CD14-positive monocyte (primary cell): ENCODE measurements around the gene ODC1. TPM values are rescaled to one million over a fixed set of nuclear protein-coding genes. Genes with fewer than 3 reads are reported as not detected.
"Not testable (repeated sequence)": the region's sequence is repeated elsewhere in the genome, so short reads cannot be mapped to it uniquely, and the experiment has no call there.

Experiments
- DNase-seq, 3 donors: peaks; one replicate each; pipeline ENCODE4 v3.0.0-alpha.2; 2011 to 2022
- H2AFZ ChIP-seq: 2 replicates; pipeline ENCODE4 v1.6.0; 2012; ENCODE audit warnings: mild to moderate bottlenecking, low read depth, low read length, inconsistent platforms; ENCODE audit not compliant: insufficient read depth, poor library complexity, severe bottlenecking
- H3K27ac ChIP-seq, 2 donors: 1 replicate in 1 of 2; 2 replicates in 1 of 2; pipeline ENCODE4 v1.5.1; 2012 to 2013; ENCODE audit warnings: low read length in 2 of 2, control low read depth in 1 of 2, inconsistent platforms in 1 of 2, low read depth in 1 of 2, mild to moderate bottlenecking in 1 of 2
- H3K27me3 ChIP-seq, 2 donors: one replicate each; pipeline versions ENCODE4 v1.6.0 to v1.6.1; 2011 to 2013; ENCODE audit warnings: low read length in 2 of 2; ENCODE audit not compliant: control insufficient read depth in 2 of 2, insufficient read depth in 2 of 2
- H3K36me3 ChIP-seq, 2 donors: replicated peaks in 1 of 2; 1 replicate in 1 of 2; 2 replicates in 1 of 2; pipeline versions ENCODE4 v1.5.1 to v1.6.1; 2012 to 2013; ENCODE audit warnings: low read length in 2 of 2, control low read depth in 1 of 2, inconsistent platforms in 1 of 2, mild to moderate bottlenecking in 1 of 2; ENCODE audit not compliant: insufficient read depth in 2 of 2, control insufficient read depth in 1 of 2
- H3K4me1 ChIP-seq, 2 donors: 1 replicate in 1 of 2; 2 replicates in 1 of 2; pipeline versions ENCODE4 v1.5.1 to v1.6.1; 2012 to 2013; ENCODE audit warnings: low read length in 2 of 2, control low read depth in 1 of 2, inconsistent platforms in 1 of 2, mild to moderate bottlenecking in 1 of 2, moderate library complexity in 1 of 2; ENCODE audit not compliant: insufficient read depth in 2 of 2, control insufficient read depth in 1 of 2
- H3K4me2 ChIP-seq: replicated peaks from 2 replicates; pipeline ENCODE3; 2012; ENCODE audit warnings: low read length, moderate library complexity, mild to moderate bottlenecking; ENCODE audit not compliant: poor library complexity, severe bottlenecking; ENCODE audit errors: extremely low read depth
- H3K4me3 ChIP-seq, 3 experiments: fragments of 200-600 bp in 1 of 3; sonication (generic) in 1 of 3; replicated peaks in 1 of 3; 1 replicate in 2 of 3; 2 replicates in 1 of 3; pipeline ENCODE4 v1.5.1; 2011 to 2013; ENCODE audit warnings: low read length in 3 of 3, mild to moderate bottlenecking in 3 of 3, control low read depth in 2 of 3, low read depth in 2 of 3, inconsistent platforms in 1 of 3, moderate library complexity in 1 of 3
- H3K79me2 ChIP-seq: 2 replicates; pipeline ENCODE4 v1.6.0; 2012; ENCODE audit warnings: mild to moderate bottlenecking, control low read depth, inconsistent platforms, low read length, moderate library complexity; ENCODE audit not compliant: insufficient read depth
- H3K9ac ChIP-seq: 2 replicates; pipeline ENCODE4 v1.6.0; 2017; ENCODE audit warnings: low read length, mild to moderate bottlenecking; ENCODE audit not compliant: insufficient read depth, poor library complexity, severe bottlenecking
- H3K9me3 ChIP-seq, 2 donors: replicated peaks in 1 of 2; 1 replicate in 1 of 2; 2 replicates in 1 of 2; pipeline versions ENCODE4 v1.5.1 to v1.6.1; 2012 to 2013; ENCODE audit warnings: low read length in 2 of 2, control low read depth in 1 of 2; ENCODE audit not compliant: control insufficient read depth in 1 of 2, insufficient read depth in 1 of 2
- H4K20me1 ChIP-seq: 2 replicates; pipeline ENCODE4 v1.6.0; 2012; ENCODE audit warnings: mild to moderate bottlenecking, low read length, control low read depth, moderate library complexity; ENCODE audit not compliant: insufficient read depth
- H3K27ac Mint-ChIP-seq, 7 donors: one replicate each; pipeline ENCODE4 v1.8.0; 2020; ENCODE audit warnings: mild to moderate bottlenecking in 7 of 7, mixed read lengths in 7 of 7, moderate library complexity in 6 of 7, inconsistent platforms in 2 of 7
- H3K27me3 Mint-ChIP-seq, 3 donors: one replicate each; pipeline ENCODE4 v1.8.0; 2021 to 2022; ENCODE audit warnings: low read depth in 3 of 3, mild to moderate bottlenecking in 3 of 3, mixed read lengths in 3 of 3, moderate library complexity in 3 of 3, inconsistent platforms in 1 of 3
- H3K36me3 Mint-ChIP-seq, 2 donors: one replicate each; pipeline ENCODE4 v1.8.0; 2020; ENCODE audit warnings: mixed read lengths in 2 of 2, inconsistent platforms in 1 of 2, mild to moderate bottlenecking in 1 of 2
- H3K4me1 Mint-ChIP-seq: one replicate; pipeline ENCODE4 v1.8.0; 2020; ENCODE audit warnings: mild to moderate bottlenecking, mixed read lengths
- H3K4me3 Mint-ChIP-seq, 2 donors: one replicate each; pipeline ENCODE4 v1.8.0; 2020; ENCODE audit warnings: mild to moderate bottlenecking in 2 of 2, mixed read lengths in 2 of 2, moderate library complexity in 1 of 2
- H3K9me3 Mint-ChIP-seq, 7 donors: one replicate each; pipeline ENCODE4 v1.8.0; 2020 to 2022; ENCODE audit warnings: mixed read lengths in 7 of 7, mild to moderate bottlenecking in 6 of 7, moderate library complexity in 6 of 7, inconsistent platforms in 2 of 7
- CTCF ChIP-seq: fragments of 200-600 bp; IDR thresholded peaks from one replicate; pipeline ENCODE4 v1.8.0; 2022; ENCODE audit warnings: antibody characterized with exemption, mild to moderate bottlenecking
- WGBS: methylation state at CpG from one replicate; pipeline ENCODE4 v1.1.5; 2013; ENCODE audit warnings: missing lambda C conversion rate; ENCODE audit not compliant: insufficient coverage; 5-methylcytosine and 5-hydroxymethylcytosine counted together
- intact Hi-C, 2 donors: fragments of 100-400 bp; cut with micrococcal nuclease; formaldehyde crosslinking; loops; one replicate each; pipeline versions ENCODE4 v1.15.0 to v1.15.1; 2023
- polyA plus RNA-seq, 3 donors: library from polyadenylated mRNA; depleted of rRNA in 1 of 3; unstranded in 2 of 3; stranded (reverse) in 1 of 3; fragments of 300-500 nt in 2 of 3; fragments of >200 nt in 1 of 3; fragmentation: Illumina TruSeq in 2 of 3; gene quantifications; 1 replicate in 2 of 3; 2 replicates in 1 of 3; pipeline ENCODE4 v1.2.3, GENCODE V29; 2012 to 2021

The ODC1 gene
- polyA plus RNA-seq, 3 donors, result 22.7 to 27.3 (median 23.6) TPM

GRCh38 chr2:10444463-10444862, 3.7 kb downstream of the ODC1 start:
- 97% methylated on average over 5 of the region's 5 CpGs for WGBS
- Mint-ChIP-seq H3K4me3 (no peak overlapping the region), H3K27ac (no peak overlapping the region), H3K27me3 (no peaks in the 10 kb centered on the region), H3K36me3 (peaks cover 52 to 53% of the 10 kb centered on the region in 2 donors), H3K9me3 (no peaks in the 10 kb centered on the region), H3K4me1 (peaks cover 29% of the 10 kb centered on the region)
- no peaks in the 10 kb centered on the region for H3K9me3 ChIP-seq
- no peak overlapping the region for H2AFZ ChIP-seq
- no peak overlapping the region for H3K4me2 ChIP-seq
- H3K79me2 ChIP-seq, result peaks cover 20% of the 10 kb centered on the region
- no peak for DNase-seq
- no peaks in the 10 kb centered on the region for H3K27me3 ChIP-seq
- intact Hi-C loops, result loop anchor here (10.0 kb wide), 1 partner anchor 490 kb away; the partner anchor contains the start of gene GRHL1 (in 2 of the 2)
- H3K27ac ChIP-seq, result no peak overlapping the region
- no peak overlapping the region for H3K4me3 ChIP-seq
- no peak for TF ChIP-seq CTCF
- H4K20me1 ChIP-seq, result peaks cover 23% of the 10 kb centered on the region
- H3K9ac ChIP-seq, result no peak overlapping the region
- H3K36me3 ChIP-seq, result peaks cover 43 to 54% of the 10 kb centered on the region in 2 donors
- peaks cover 36 to 42% of the 10 kb centered on the region in 2 donors for H3K4me1 ChIP-seq

GRCh38 chr2:10442469-10443126, 5.5 kb downstream of the ODC1 start:
- not testable (repeated sequence) for H2AFZ ChIP-seq, H3K27ac Mint-ChIP-seq, H3K9me3 ChIP-seq, H3K27me3 Mint-ChIP-seq, H3K27me3 ChIP-seq, H3K4me3 ChIP-seq, H3K9ac ChIP-seq, H3K9me3 Mint-ChIP-seq, DNase-seq, H3K27ac ChIP-seq, H3K4me2 ChIP-seq, H3K4me3 Mint-ChIP-seq
- Histone ChIP-seq H4K20me1 (peaks cover 22% of the 10 kb centered on the region), H3K79me2 (peaks cover 20% of the 10 kb centered on the region), H3K36me3 (peaks cover 49 to 59% of the 10 kb centered on the region in 2 donors), H3K4me1 (peaks cover 28 to 29% of the 10 kb centered on the region in 2 donors)
- no CpG with 5 or more reads among the region's 2 CpGs for WGBS
- peaks cover 62 to 63% of the 10 kb centered on the region in 2 donors for H3K36me3 Mint-ChIP-seq
- H3K4me1 Mint-ChIP-seq, result peaks cover 25% of the 10 kb centered on the region
- intact Hi-C loops, result loop anchor here (10.0 kb wide), 1 partner anchor 488 kb away; the partner anchor contains the start of gene GRHL1 (in 2 of the 2)
